ENCODE measurements around the gene JMJD1C.
"Not testable (repeated sequence)": the region's sequence is repeated elsewhere in the genome, so short reads cannot be mapped to it uniquely, and the experiment has no call there.

The JMJD1C gene

GRCh38 chr10:63346015-63346441 is 119.7 kb downstream of the JMJD1C start:
- TF ChIP-seq CTCF (IDR thresholded peaks at IDR 0.05; ENCODE audit: low read depth, low read length), result no peak
- no peak for DNase-seq

DNA sequence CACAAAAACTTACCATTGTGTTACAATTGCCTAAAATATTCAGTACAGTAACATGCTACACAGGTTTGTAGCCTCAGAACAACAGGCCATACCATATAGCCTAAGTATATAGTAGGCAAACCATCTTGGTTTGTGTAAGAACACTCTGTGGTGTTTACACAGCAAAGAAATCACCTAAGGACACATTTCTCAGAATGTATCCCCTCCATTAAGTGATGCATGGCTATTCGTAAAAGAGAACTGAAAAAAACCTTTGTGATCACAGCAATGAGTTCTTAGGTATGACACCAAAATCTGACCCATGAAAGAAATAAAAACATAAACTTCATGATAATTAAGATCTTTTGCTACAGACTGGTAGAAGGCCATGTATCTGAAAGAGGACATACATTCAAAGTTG is 121.5 kb downstream of the JMJD1C start:
- TF ChIP-seq CTCF (IDR thresholded peaks at IDR 0.05; ENCODE audit: low read depth, low read length), result no peak
- no peak for DNase-seq
- H3K4me1 ChIP-seq, result no peaks in the 10 kb centered on the region
- H3K9me3 ChIP-seq, result no peaks in the 10 kb centered on the region
- H3K4me3 ChIP-seq (ENCODE audit: low read depth, low read length), result no peak overlapping the region
- no peaks in the 10 kb centered on the region for H3K27me3 ChIP-seq
- H3K36me3 ChIP-seq, result no peaks in the 10 kb centered on the region

More at GRCh38 chr10:63346015-63346441, 119.7 kb downstream of the JMJD1C start:
- Histone ChIP-seq H3K36me3 (no peaks in the 10 kb centered on the region), H3K4me3 (ENCODE audit: low read depth, low read length) (no peak overlapping the region), H3K27me3 (no peaks in the 10 kb centered on the region), H3K4me1 (no peaks in the 10 kb centered on the region), H3K9me3 (no peaks in the 10 kb centered on the region)

- Histone ChIP-seq H3K27me3 (no peaks in the 10 kb centered on the region), H3K4me3 (ENCODE audit: low read depth, low read length) (no peak overlapping the region), H3K4me1 (no peaks in the 10 kb centered on the region), H3K36me3 (no peaks in the 10 kb centered on the region), H3K9me3 (no peaks in the 10 kb centered on the region)
- TF ChIP-seq CTCF (IDR thresholded peaks at IDR 0.05; ENCODE audit: low read depth, low read length), result no peak
- DNase-seq, result no peak
Observed at GRCh38 chr10:63343476-63343875, 122.3 kb downstream of the JMJD1C start.

- H3K36me3 ChIP-seq; H3K9me3 ChIP-seq; DNase-seq; H3K27me3 ChIP-seq; H3K4me1 ChIP-seq; H3K4me3 ChIP-seq (ENCODE audit: low read depth, low read length): not testable (repeated sequence)
Observed at GRCh38 chr10:63339640-63340039, 126.1 kb downstream of the JMJD1C start.

DNA sequence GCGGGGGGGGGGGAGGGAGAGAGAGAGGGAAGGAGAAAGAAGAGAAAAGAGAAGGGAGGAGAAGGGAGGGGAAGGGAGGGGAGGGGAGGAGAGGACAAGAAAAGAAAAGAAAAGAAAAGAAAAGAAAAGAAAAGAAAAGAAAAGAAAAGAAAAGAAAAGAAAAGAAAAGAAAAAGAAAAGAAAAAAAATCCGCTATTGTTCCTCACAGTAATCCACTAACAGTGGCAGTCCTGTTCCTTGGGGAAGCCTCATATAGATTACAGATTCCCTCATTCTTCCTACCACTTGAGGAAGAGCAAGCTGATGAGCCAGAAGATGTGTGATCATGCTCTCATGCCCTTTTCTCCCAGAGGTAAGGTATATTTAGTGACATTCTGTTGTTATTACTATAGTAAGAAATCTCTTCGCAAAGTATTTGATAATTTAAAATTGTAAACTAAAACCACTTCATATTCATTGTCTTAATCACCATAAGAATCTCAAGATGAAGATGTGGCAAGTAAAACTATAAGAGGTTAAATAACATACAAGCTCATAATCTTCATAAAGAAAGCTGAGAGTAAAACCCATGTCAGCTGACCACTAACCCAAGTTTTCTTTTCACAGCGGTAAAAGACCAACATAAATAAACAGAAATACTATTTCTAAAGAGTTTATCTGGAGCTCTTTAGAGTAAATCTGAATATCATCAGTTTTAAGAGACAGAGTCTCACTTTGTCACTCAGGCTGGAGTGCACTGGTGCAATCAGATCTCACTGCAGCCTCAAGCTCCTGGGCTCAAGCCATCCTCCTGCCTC is 128.1 kb downstream of the JMJD1C start:
- Histone ChIP-seq H3K27me3 (no peaks in the 10 kb centered on the region), H3K4me3 (ENCODE audit: low read depth, low read length) (no peak overlapping the region), H3K36me3 (no peaks in the 10 kb centered on the region), H3K9me3 (no peaks in the 10 kb centered on the region), H3K4me1 (no peaks in the 10 kb centered on the region)
- DNase-seq, result no peak
- no peak for TF ChIP-seq CTCF (IDR thresholded peaks at IDR 0.05; ENCODE audit: low read depth, low read length)

GRCh38 chr10:63331586-63331985 is 134.2 kb downstream of the JMJD1C start:
- Histone ChIP-seq H3K4me1 (no peaks in the 10 kb centered on the region), H3K27me3 (no peaks in the 10 kb centered on the region), H3K36me3 (no peaks in the 10 kb centered on the region), H3K9me3 (no peaks in the 10 kb centered on the region), H3K4me3 (ENCODE audit: low read depth, low read length) (no peak overlapping the region)
- DNase-seq, result no peak
- no peak for TF ChIP-seq CTCF (IDR thresholded peaks at IDR 0.05; ENCODE audit: low read depth, low read length)
